Endothelial cell (in vitro differentiated cells): ENCODE data around the gene CLEC5A. TPM values are rescaled to one million over a fixed set of nuclear protein-coding genes. Genes with fewer than 3 reads are reported as not detected.

Experiments used
- DNase-seq: peaks from one replicate; pipeline ENCODE4 v3.0.0; 2021; ENCODE audit warnings: low spot score
- H3K27ac Mint-ChIP-seq: one replicate; pipeline ENCODE4 v1.8.0; 2021; ENCODE audit warnings: mixed read lengths, inconsistent platforms; ENCODE audit not compliant: unreplicated experiment
- H3K27me3 Mint-ChIP-seq: one replicate; pipeline ENCODE4 v1.8.0; 2021; ENCODE audit warnings: mild to moderate bottlenecking, moderate library complexity, mixed read lengths, inconsistent platforms; ENCODE audit not compliant: unreplicated experiment
- H3K36me3 Mint-ChIP-seq: one replicate; pipeline ENCODE4 v1.8.0; 2021; ENCODE audit warnings: mild to moderate bottlenecking, low read depth, mixed read lengths, inconsistent platforms; ENCODE audit not compliant: unreplicated experiment
- H3K4me1 Mint-ChIP-seq: one replicate; pipeline ENCODE4 v1.8.0; 2021; ENCODE audit warnings: mild to moderate bottlenecking, mixed read lengths, inconsistent platforms; ENCODE audit not compliant: unreplicated experiment
- H3K4me3 Mint-ChIP-seq: one replicate; pipeline ENCODE4 v1.8.0; 2021; ENCODE audit warnings: mild to moderate bottlenecking, mixed read lengths, inconsistent platforms; ENCODE audit not compliant: unreplicated experiment
- H3K9me3 Mint-ChIP-seq: one replicate; pipeline ENCODE4 v1.8.0; 2021; ENCODE audit warnings: mixed read lengths, inconsistent platforms; ENCODE audit not compliant: unreplicated experiment
- total RNA-seq: library from RNA; stranded (reverse); fragmentation: NEBNext Ultra II Directional; extraction: Animal tissue kit (Norgen Biotek cat#: 25700); gene quantifications from one replicate; pipeline ENCODE4 v1.2.1, GENCODE V29; 2021; ENCODE audit not compliant: unreplicated experiment
- TF ChIP-seq, protein P1 (sequence below): fragments of 200-600 bp; sonication (generic); IDR thresholded peaks from one replicate; pipeline ENCODE4 v1.5.0; 2021; ENCODE audit warnings: antibody characterized with exemption; ENCODE audit not compliant: unreplicated experiment

The CLEC5A gene
- total RNA-seq, 1 donor from 2014 or later, result not detected

GRCh38 chr7:141976524-141977245, 29.9 kb upstream of the CLEC5A start:
- TF ChIP-seq, protein P1, sequence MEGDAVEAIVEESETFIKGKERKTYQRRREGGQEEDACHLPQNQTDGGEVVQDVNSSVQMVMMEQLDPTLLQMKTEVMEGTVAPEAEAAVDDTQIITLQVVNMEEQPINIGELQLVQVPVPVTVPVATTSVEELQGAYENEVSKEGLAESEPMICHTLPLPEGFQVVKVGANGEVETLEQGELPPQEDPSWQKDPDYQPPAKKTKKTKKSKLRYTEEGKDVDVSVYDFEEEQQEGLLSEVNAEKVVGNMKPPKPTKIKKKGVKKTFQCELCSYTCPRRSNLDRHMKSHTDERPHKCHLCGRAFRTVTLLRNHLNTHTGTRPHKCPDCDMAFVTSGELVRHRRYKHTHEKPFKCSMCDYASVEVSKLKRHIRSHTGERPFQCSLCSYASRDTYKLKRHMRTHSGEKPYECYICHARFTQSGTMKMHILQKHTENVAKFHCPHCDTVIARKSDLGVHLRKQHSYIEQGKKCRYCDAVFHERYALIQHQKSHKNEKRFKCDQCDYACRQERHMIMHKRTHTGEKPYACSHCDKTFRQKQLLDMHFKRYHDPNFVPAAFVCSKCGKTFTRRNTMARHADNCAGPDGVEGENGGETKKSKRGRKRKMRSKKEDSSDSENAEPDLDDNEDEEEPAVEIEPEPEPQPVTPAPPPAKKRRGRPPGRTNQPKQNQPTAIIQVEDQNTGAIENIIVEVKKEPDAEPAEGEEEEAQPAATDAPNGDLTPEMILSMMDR, result no peak
- H3K9me3 Mint-ChIP-seq, result no peaks in the 10 kb centered on the region
- H3K36me3 Mint-ChIP-seq, result no peaks in the 10 kb centered on the region
- H3K4me3 Mint-ChIP-seq, result no peak overlapping the region
- H3K27ac Mint-ChIP-seq, result no peak overlapping the region
- H3K27me3 Mint-ChIP-seq, result no peaks in the 10 kb centered on the region
- peaks cover 11% of the 10 kb centered on the region for H3K4me1 Mint-ChIP-seq
- DNase-seq, result no peak

- no peak overlapping the region for H3K27ac Mint-ChIP-seq
- TF ChIP-seq, protein P1, result peak; percentile 91
- H3K4me1 Mint-ChIP-seq, result peaks cover 11% of the 10 kb centered on the region
- no peaks in the 10 kb centered on the region for H3K27me3 Mint-ChIP-seq
- H3K4me3 Mint-ChIP-seq, result no peak overlapping the region
- DNase-seq, result peak; percentile 90
- H3K9me3 Mint-ChIP-seq, result no peaks in the 10 kb centered on the region
- no peaks in the 10 kb centered on the region for H3K36me3 Mint-ChIP-seq
Observed at GRCh38 chr7:141975806-141976523, 29.2 kb upstream of the CLEC5A start.

DNA sequence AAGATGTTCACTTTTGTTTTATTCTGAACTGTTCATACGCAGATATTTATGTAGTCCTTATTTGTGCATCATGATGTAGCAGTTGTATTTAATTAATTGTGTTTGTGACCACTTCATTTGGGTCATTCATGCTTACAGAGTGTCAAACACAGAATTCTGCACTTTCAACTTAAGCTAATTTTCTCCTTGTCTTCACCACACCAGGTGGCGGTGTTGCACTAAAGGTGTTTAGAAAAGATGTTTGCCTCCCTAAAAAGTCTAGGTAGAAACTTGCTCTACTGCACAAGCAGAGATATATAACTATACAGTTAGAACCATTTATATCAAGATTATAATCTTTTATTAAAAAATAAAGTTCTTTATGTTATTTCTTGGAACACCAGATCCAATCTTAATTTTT, 28.1 kb upstream of the CLEC5A start:
- no peak overlapping the region for H3K4me3 Mint-ChIP-seq
- TF ChIP-seq, protein P1, result peak; percentile 40
- peaks cover 11% of the 10 kb centered on the region for H3K4me1 Mint-ChIP-seq
- no peak overlapping the region for H3K27ac Mint-ChIP-seq
- peak; percentile 30 for DNase-seq
- no peaks in the 10 kb centered on the region for H3K36me3 Mint-ChIP-seq
- no peaks in the 10 kb centered on the region for H3K27me3 Mint-ChIP-seq
- no peaks in the 10 kb centered on the region for H3K9me3 Mint-ChIP-seq

GRCh38 chr7:141973673-141974072, 26.9 kb upstream of the CLEC5A start, which contains the start of gene TAS2R38:
Gene TAS2R38 (minus strand): TSS chr7:141973773. CDS start chr7:141973689, 84 bp downstream.
- TF ChIP-seq, protein P1, result no peak
- Mint-ChIP-seq H3K27ac (no peak within 1 kb of the TSS), H3K9me3 (no peaks in the 10 kb centered on the region), H3K27me3 (no peaks in the 10 kb centered on the region), H3K4me3 (no peak within 1 kb of the TSS), H3K4me1 (peaks cover 4% of the 10 kb centered on the region), H3K36me3 (no peaks in the 10 kb centered on the region)
- DNase-seq, result no peak
